Fibroblast of mammary gland (primary cell): ENCODE data around the gene SDHAF1.
"Not testable (repeated sequence)": the region's sequence is repeated elsewhere in the genome, so short reads cannot be mapped to it uniquely, and the experiment has no call there.

Source experiments
- DNase-seq: peaks from one replicate; pipeline ENCODE4 v3.0.0-alpha.2; 2010; ENCODE audit warnings: low read depth
- H3K4me3 ChIP-seq: 2 replicates; pipeline ENCODE4 v1.5.1; 2011; ENCODE audit warnings: low read depth, mild to moderate bottlenecking, low read length, moderate library complexity; ENCODE audit not compliant: control insufficient read depth
- TF ChIP-seq, protein P1 (sequence below): conservative IDR thresholded peaks from 2 replicates; pipeline ENCODE4 v1.5.1; 2011; ENCODE audit warnings: low read depth, low read length, inconsistent platforms; ENCODE audit not compliant: control insufficient read depth, insufficient read depth

The SDHAF1 gene

DNA sequence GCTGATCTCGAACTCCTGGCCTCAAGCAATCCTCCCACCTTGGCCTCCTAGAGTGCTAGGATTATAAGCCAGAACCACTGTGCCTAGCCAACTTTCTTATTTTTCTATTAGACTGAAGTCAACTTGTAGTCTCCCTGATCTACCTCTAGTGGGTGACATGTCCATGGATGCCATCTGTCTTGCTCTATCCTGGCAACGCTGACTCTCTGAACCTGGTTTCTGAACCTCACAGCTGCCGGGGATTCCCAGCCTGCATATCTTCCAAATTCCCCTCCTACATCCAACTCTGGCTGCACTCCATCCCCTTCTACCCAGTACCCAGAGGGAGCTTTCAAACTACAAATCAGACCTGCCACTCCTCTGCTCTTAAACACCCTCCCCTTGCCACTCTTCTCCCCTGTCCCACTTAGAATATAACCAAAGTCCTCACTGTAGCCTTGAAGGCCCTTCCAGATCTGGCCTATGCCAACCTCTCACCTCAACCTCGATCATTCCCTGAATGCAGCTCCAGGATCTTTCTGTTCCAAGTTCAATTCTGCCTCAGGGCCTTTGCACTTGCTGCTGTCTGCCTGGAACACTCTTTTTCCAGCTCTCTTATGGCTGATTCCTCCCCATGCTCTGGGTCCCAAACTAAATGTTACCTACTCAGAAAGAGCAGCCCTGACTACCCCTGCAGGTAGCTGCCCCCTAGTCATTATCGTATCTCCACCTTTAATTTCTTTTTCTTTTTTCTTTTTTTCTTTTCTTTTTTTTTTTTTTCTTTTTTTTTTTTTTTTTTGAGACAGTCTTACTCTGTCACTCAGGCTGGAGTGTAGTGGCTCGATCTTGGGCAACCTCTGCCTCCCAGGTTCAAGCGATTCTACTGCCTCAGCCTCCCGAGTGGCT, 35.5 kb downstream of the SDHAF1 start:
- H3K4me3 ChIP-seq, result no peak overlapping the region
- DNase-seq, result peak; percentile 45
- TF ChIP-seq, protein P1, sequence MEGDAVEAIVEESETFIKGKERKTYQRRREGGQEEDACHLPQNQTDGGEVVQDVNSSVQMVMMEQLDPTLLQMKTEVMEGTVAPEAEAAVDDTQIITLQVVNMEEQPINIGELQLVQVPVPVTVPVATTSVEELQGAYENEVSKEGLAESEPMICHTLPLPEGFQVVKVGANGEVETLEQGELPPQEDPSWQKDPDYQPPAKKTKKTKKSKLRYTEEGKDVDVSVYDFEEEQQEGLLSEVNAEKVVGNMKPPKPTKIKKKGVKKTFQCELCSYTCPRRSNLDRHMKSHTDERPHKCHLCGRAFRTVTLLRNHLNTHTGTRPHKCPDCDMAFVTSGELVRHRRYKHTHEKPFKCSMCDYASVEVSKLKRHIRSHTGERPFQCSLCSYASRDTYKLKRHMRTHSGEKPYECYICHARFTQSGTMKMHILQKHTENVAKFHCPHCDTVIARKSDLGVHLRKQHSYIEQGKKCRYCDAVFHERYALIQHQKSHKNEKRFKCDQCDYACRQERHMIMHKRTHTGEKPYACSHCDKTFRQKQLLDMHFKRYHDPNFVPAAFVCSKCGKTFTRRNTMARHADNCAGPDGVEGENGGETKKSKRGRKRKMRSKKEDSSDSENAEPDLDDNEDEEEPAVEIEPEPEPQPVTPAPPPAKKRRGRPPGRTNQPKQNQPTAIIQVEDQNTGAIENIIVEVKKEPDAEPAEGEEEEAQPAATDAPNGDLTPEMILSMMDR, result peak; percentile 25

DNA sequence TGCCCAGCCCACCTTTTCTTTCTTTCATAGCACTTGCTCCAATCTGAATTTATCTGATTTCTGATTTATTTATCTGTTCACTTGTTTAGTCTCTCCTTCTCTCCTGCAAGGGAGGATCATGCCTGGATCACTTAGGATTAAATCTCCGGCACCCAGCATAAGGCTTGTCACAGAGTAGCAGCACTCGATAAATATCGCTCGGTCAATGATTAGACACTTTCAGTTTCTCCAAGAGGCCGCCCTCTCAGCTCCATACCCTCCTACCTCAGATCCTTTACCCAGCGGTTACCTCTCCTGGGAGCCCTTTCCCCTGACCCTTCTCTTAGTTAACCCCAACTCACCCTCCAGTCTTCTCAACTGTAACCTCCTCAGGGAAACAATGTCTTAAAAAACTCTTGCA, 36.3 kb downstream of the SDHAF1 start:
- TF ChIP-seq, protein P1, result no peak
- H3K4me3 ChIP-seq, result no peak overlapping the region
- no peak for DNase-seq

DNA sequence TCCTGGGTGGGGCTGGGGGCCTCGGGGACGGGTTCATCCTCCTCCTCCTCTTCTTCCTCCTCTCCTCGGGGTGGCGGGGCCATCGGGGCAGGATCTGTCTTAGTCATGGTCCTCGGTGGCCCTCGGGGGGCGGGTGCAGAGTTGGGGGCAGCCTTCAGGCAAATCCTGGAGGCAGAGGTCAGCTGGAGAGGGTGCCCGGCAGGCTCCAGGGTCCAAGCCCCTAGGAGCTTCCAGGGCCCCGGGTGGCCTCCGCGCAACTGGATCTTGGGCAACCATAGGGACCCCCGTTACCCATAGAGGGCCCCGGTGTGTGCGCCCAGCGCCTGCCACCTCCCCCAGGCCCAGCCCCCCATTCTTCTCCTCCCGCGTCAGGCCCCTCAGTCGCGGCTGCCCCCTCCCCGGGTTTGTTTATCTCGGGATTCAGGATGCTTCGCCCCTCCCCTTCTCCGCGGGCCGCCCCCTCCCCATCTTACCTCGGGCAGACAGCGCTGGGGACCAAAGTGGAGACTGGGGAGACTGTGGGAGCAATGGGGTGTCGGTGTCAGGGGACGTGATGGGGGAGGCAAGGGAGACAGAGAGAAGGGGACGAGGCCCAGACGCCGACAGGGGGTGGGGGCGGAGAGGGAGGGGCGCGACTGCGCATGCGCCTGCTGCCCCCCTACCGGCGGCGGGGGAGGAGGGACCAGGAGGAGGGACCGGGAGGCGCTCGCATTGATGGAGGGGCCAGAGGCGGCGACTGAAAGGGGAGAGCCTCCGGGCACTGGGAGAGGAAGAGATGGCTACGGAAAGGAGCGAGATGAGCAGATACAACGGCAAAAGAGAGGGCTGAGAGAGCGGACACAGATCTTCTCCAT, 37.5 kb downstream of the SDHAF1 start, which contains the start of gene CLIP3:
TSS of gene CLIP3 (minus strand) at position 623 of the 854 bp plus-strand sequence. CDS start at position 107, 516 bp downstream.
- DNase-seq, result peak; percentile 51
- TF ChIP-seq, protein P1, result no peak
- H3K4me3 ChIP-seq, result peak within 1 kb of the TSS; percentile 73

DNA sequence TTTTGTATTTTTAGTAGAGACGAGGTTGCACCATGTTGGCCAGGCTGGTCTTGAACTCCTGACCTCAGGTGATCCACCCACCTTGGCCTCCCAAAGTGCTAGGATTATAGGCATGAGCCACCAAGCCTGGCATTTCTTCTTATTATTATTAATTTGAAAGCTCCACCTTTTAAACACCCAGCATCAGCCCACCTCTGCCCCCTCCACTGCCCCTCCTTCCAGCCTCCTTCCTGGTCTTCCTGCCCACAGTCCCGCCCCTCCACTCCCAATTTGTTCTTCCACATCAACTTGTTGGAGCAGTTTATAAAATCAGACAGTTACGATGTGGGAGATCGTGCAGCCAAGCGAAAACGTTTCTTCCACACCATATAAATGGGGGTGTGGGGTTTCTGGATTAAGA, 45.5 kb downstream of the SDHAF1 start:
- no peak overlapping the region for H3K4me3 ChIP-seq
- TF ChIP-seq, protein P1, result no peak
- DNase-seq, result no peak

DNA sequence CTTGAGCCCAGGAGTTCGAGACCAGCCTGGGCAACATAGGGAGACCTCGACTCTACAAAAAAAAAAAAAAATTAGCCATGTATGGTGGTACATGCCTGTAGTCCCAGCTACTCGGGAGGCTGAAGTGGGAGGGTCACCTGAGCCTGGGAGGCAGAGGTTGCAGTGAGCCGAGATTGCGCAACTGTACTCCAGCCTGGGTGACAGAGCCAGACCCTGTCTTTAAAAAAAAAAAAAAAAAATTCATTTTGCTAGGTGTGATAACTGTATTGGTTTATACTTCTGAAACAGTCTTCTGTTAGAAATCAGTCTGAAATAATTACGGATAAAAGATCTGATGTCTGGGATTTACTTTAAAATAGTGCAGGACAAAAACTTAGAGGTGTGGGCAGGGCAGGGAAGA, 46.1 kb downstream of the SDHAF1 start:
- not testable (repeated sequence) for H3K4me3 ChIP-seq, DNase-seq

DNA sequence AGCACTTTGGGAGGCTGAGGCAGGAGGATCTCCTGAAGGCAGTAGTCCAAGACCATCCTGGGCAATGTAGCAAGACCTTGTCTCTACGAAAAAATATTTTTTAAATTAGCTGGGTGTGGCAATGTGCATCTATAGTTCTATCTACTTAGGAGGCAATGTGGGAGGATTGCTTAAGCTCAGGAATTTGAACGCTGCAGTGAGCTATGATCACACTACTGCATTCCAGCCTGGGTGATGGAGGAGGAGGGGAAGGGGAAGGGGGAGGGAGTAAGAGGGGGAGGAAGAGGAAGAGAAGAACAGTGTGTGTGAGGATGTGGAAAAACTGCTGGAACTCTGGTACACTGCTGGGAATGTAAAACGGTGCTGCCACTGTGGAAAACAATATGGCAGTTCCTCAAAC, 46.8 kb downstream of the SDHAF1 start:
- TF ChIP-seq, protein P1, result no peak
- DNase-seq, result peak; percentile 79
- no peak overlapping the region for H3K4me3 ChIP-seq

DNA sequence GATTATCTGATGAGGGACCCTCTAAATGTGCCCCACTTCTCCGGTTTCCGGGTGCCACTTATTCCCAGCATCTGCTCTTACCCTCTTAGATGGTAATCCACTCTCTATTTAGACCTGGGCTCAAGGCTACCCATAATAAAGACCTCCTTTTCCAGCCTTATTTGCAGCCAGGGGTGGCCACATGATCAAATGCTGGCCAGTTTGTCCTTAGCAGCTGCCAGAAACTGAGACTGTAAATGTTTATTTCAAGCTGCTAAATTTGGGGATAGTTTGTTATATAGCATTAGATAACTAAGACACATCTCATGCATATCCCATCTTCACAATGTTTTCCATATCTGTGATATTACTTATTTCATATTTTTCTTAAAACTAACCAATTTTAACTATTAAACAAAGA, 49.0 kb downstream of the SDHAF1 start:
- TF ChIP-seq, protein P1, result no peak
- DNase-seq, result no peak
- no peak overlapping the region for H3K4me3 ChIP-seq
